Vagina (tissue), 2 donors: ENCODE data around the gene CFAP73. TPM values are rescaled to one million over a fixed set of nuclear protein-coding genes. Genes with fewer than 3 reads are reported as not detected.

ENCODE experiments used
- DNase-seq, 2 donors: peaks; one replicate each; pipeline ENCODE4 v3.0.0-alpha.2; 2017; ENCODE audit errors: extremely low spot score in 2 of 2
- H3K27ac ChIP-seq: fragments of 200-600 bp; sonication (generic); one replicate; pipeline ENCODE4 v1.5.1; 2019
- H3K27me3 ChIP-seq: fragments of 200-600 bp; sonication (generic); one replicate; pipeline ENCODE4 v1.5.1; 2019
- H3K36me3 ChIP-seq, 2 donors: fragments of 200-600 bp; sonication (generic); one replicate each; pipeline ENCODE4 v1.5.1; 2017 to 2019
- H3K4me1 ChIP-seq: fragments of 200-600 bp; sonication (generic); one replicate; pipeline ENCODE4 v1.5.1; 2019
- H3K4me3 ChIP-seq, 2 donors: fragments of 200-600 bp; sonication (generic); 1 replicate in 1 of 2; 2 replicates in 1 of 2; pipeline ENCODE4 v1.5.1; 2016 to 2019
- H3K9me3 ChIP-seq: fragments of 200-600 bp; sonication (generic); one replicate; pipeline ENCODE4 v1.5.1; 2019
- CTCF ChIP-seq, 3 experiments: fragments of 450-650 bp in 2 of 3; fragments of 200-600 bp in 1 of 3; sonication (generic) in 1 of 3; IDR thresholded peaks; one replicate each; pipeline ENCODE4 v1.5.1; 2017 to 2019; ENCODE audit warnings: antibody characterized with exemption in 3 of 3, mild to moderate bottlenecking in 2 of 3, moderate library complexity in 2 of 3
- POLR2A ChIP-seq, 2 donors: fragments of 450-650 bp; IDR thresholded peaks; one replicate each; pipeline ENCODE4 v1.6.1; 2017; ENCODE audit warnings: antibody characterized with exemption in 2 of 2, mild to moderate bottlenecking in 2 of 2, moderate library complexity in 2 of 2
- POLR2AphosphoS5 ChIP-seq, 2 donors: sonication (generic); formaldehyde crosslinking; IDR thresholded peaks; one replicate each; pipeline ENCODE4 v1.9.0; 2017; ENCODE audit warnings: antibody characterized with exemption in 2 of 2, mild to moderate bottlenecking in 2 of 2, low read depth in 1 of 2; ENCODE audit not compliant: insufficient read depth in 1 of 2
- intact Hi-C: fragments of 100-400 bp; cut with DNase I; formaldehyde crosslinking; loops from one replicate; pipeline ENCODE4 v1.15.1; 2023
- total RNA-seq: library from RNA; depleted of rRNA; stranded (reverse); fragments of >200 nt; gene quantifications from one replicate; pipeline ENCODE4 v1.2.3, GENCODE V29; 2016

CFAP73 gene
- total RNA-seq, 1 donor from 2014 or later, result not detected

GRCh38 chr12:113155060-113155459 is 5.5 kb downstream of the CFAP73 start:
- H3K36me3 ChIP-seq, result peaks cover 0 to 24% of the 10 kb centered on the region in 2 donors
- no peak overlapping the region for H3K4me3 ChIP-seq
- DNase-seq, result no peak
- intact Hi-C loops, result loop anchor here (10.0 kb wide), 1 partner anchor 1430 kb away; no protein-coding TSS in a partner anchor
- no peaks in the 10 kb centered on the region for H3K9me3 ChIP-seq
- TF ChIP-seq CTCF (IDR thresholded peaks at IDR 0.05) (no peak), POLR2A (IDR thresholded peaks at IDR 0.05) (no peak), POLR2AphosphoS5 (IDR thresholded peaks at IDR 0.05; ENCODE audit: insufficient read depth in 1 of 2, low read depth in 1 of 2) (no peak)
- H3K27me3 ChIP-seq, result no peaks in the 10 kb centered on the region
- H3K27ac ChIP-seq, result no peak overlapping the region
- peaks cover 27% of the 10 kb centered on the region for H3K4me1 ChIP-seq

- Histone ChIP-seq H3K4me1 (peaks cover 27% of the 10 kb centered on the region), H3K27ac (no peak overlapping the region), H3K4me3 (no peak overlapping the region), H3K27me3 (no peaks in the 10 kb centered on the region), H3K9me3 (no peaks in the 10 kb centered on the region), H3K36me3 (peaks cover 0 to 30% of the 10 kb centered on the region in 2 donors)
- DNase-seq, result no peak
- intact Hi-C loops, result loop anchor here (10.0 kb wide), 1 partner anchor 1429 kb away; no protein-coding TSS in a partner anchor
- no peak for TF ChIP-seq CTCF (IDR thresholded peaks at IDR 0.05)
Measured at GRCh38 chr12:113155646-113156045, 6.1 kb downstream of the CFAP73 start.

GRCh38 chr12:113157218-113157859 is 7.8 kb downstream of the CFAP73 start:
- DNase-seq, result no peak
- Histone ChIP-seq H3K4me1 (peaks cover 25% of the 10 kb centered on the region), H3K4me3 (no peak overlapping the region), H3K36me3 (peaks cover 0 to 45% of the 10 kb centered on the region in 2 donors), H3K27ac (no peak overlapping the region), H3K27me3 (no peaks in the 10 kb centered on the region), H3K9me3 (no peaks in the 10 kb centered on the region)
- intact Hi-C loops, result loop anchor here (10.0 kb wide), 1 partner anchor 1427 kb away; no protein-coding TSS in a partner anchor
- TF ChIP-seq POLR2AphosphoS5 (IDR thresholded peaks at IDR 0.05; ENCODE audit: insufficient read depth in 1 of 2, low read depth in 1 of 2) (no peak), CTCF (IDR thresholded peaks at IDR 0.05) (no peak), POLR2A (IDR thresholded peaks at IDR 0.05) (no peak)

GRCh38 chr12:113158439-113159203 is 9.1 kb downstream of the CFAP73 start:
- H3K27ac ChIP-seq, result no peak overlapping the region
- TF ChIP-seq POLR2A (IDR thresholded peaks at IDR 0.05) (no peak), POLR2AphosphoS5 (IDR thresholded peaks at IDR 0.05; ENCODE audit: insufficient read depth in 1 of 2, low read depth in 1 of 2) (no peak), CTCF (IDR thresholded peaks at IDR 0.05) (no peak)
- no peaks in the 10 kb centered on the region for H3K9me3 ChIP-seq
- no peak overlapping the region for H3K4me3 ChIP-seq
- H3K4me1 ChIP-seq, result peaks cover 12% of the 10 kb centered on the region
- no peak for DNase-seq
- intact Hi-C loops, result loop anchor here (10.0 kb wide), 1 partner anchor 1426 kb away; no protein-coding TSS in a partner anchor
- peaks cover 0 to 58% of the 10 kb centered on the region in 2 donors for H3K36me3 ChIP-seq
- H3K27me3 ChIP-seq, result no peaks in the 10 kb centered on the region
